ENCODE data around the gene TMPRSS11F.

Gene TMPRSS11F

GRCh38 chr4:68167166-68167565 lies 37.5 kb upstream of the TMPRSS11F start:
- ChIA-PET POLR2A (no interaction called here), CTCF (no interaction called here)
- TF ChIP-seq TARDBP (IDR thresholded peaks at IDR 0.05) (no peak), SUZ12 (IDR thresholded peaks at IDR 0.05) (no peak), FOXM1 (IDR thresholded peaks at IDR 0.05; ENCODE audit: borderline replicate concordance) (no peak), ZNF384 (IDR thresholded peaks at IDR 0.05) (no peak), FOXA1 (IDR thresholded peaks at IDR 0.05) (no peak), PKNOX1 (IDR thresholded peaks at IDR 0.05) (no peak), ELF4 (IDR thresholded peaks at IDR 0.05) (no peak), CTBP1 (IDR thresholded peaks at IDR 0.05; ENCODE audit: borderline replicate concordance) (no peak)
- DNase-seq (ENCODE audit: extremely low spot score) = no peak

GRCh38 chr4:68163754-68164153 lies 34.1 kb upstream of the TMPRSS11F start:
- ChIA-PET POLR2A (no interaction called here), CTCF (no interaction called here)
- TF ChIP-seq ZNF384 (IDR thresholded peaks at IDR 0.05) (no peak), NFRKB (IDR thresholded peaks at IDR 0.05) (no peak), FOXM1 (IDR thresholded peaks at IDR 0.05; ENCODE audit: borderline replicate concordance) (no peak), FOXA1 (IDR thresholded peaks at IDR 0.05) (no peak), BHLHE40 (IDR thresholded peaks at IDR 0.05; ENCODE audit: borderline replicate concordance) (no peak), FOXK2 (IDR thresholded peaks at IDR 0.05) (no peak), L3MBTL2 (conservative IDR thresholded peaks at IDR 0.05) (no peak), SUZ12 (IDR thresholded peaks at IDR 0.05) (no peak), PKNOX1 (IDR thresholded peaks at IDR 0.05) (no peak), TARDBP (IDR thresholded peaks at IDR 0.05) (no peak)
- DNase-seq (ENCODE audit: extremely low spot score) = no peak

GRCh38 chr4:68162196-68162595 lies 32.5 kb upstream of the TMPRSS11F start:
- ChIA-PET POLR2A (no interaction called here), CTCF (no interaction called here)
- no peak for TF ChIP-seq ZNF384 (IDR thresholded peaks at IDR 0.05)
- TF ChIP-seq ELF4 (IDR thresholded peaks at IDR 0.05) = no peak
- TF ChIP-seq CTBP1 (IDR thresholded peaks at IDR 0.05; ENCODE audit: borderline replicate concordance) = no peak
- TF ChIP-seq LEF1 (IDR thresholded peaks at IDR 0.05; ENCODE audit: borderline replicate concordance) = no peak
- no peak for TF ChIP-seq HDGF (IDR thresholded peaks at IDR 0.05; ENCODE audit: borderline replicate concordance)
- no peak for TF ChIP-seq FOXK2 (IDR thresholded peaks at IDR 0.05)
- no peak for DNase-seq (ENCODE audit: extremely low spot score)

GRCh38 chr4:68152411-68152810 lies 22.7 kb upstream of the TMPRSS11F start:
- CTCF ChIA-PET = no interaction called here
- no peak for DNase-seq (ENCODE audit: extremely low spot score)
- TF ChIP-seq NFRKB (IDR thresholded peaks at IDR 0.05) (no peak), PKNOX1 (IDR thresholded peaks at IDR 0.05) (no peak), ARNT (IDR thresholded peaks at IDR 0.05) (no peak), ELF4 (IDR thresholded peaks at IDR 0.05) (no peak), BHLHE40 (IDR thresholded peaks at IDR 0.05; ENCODE audit: borderline replicate concordance) (no peak), LEF1 (IDR thresholded peaks at IDR 0.05; ENCODE audit: borderline replicate concordance) (no peak), SP1 (IDR thresholded peaks at IDR 0.05) (no peak), SUZ12 (IDR thresholded peaks at IDR 0.05) (no peak), HDGF (IDR thresholded peaks at IDR 0.05; ENCODE audit: borderline replicate concordance) (no peak), ZNF384 (IDR thresholded peaks at IDR 0.05) (no peak), TARDBP (IDR thresholded peaks at IDR 0.05) (no peak), FOXK2 (IDR thresholded peaks at IDR 0.05) (no peak), L3MBTL2 (conservative IDR thresholded peaks at IDR 0.05) (no peak), FOXA1 (IDR thresholded peaks at IDR 0.05) (no peak), FOXM1 (IDR thresholded peaks at IDR 0.05; ENCODE audit: borderline replicate concordance) (no peak), CTBP1 (IDR thresholded peaks at IDR 0.05; ENCODE audit: borderline replicate concordance) (no peak)
- POLR2A ChIA-PET = no interaction called here

GRCh38 chr4:68148800-68149685 lies 19.4 kb upstream of the TMPRSS11F start:
- TF ChIP-seq NFRKB (IDR thresholded peaks at IDR 0.05) = no peak
- no peak for TF ChIP-seq FOXM1 (IDR thresholded peaks at IDR 0.05; ENCODE audit: borderline replicate concordance)
- no peak for TF ChIP-seq L3MBTL2 (conservative IDR thresholded peaks at IDR 0.05)
- TF ChIP-seq TARDBP (IDR thresholded peaks at IDR 0.05) = no peak
- no peak for TF ChIP-seq SUZ12 (IDR thresholded peaks at IDR 0.05)
- TF ChIP-seq PKNOX1 (IDR thresholded peaks at IDR 0.05) = no peak
- no peak for TF ChIP-seq ZNF384 (IDR thresholded peaks at IDR 0.05)
- TF ChIP-seq ELF4 (IDR thresholded peaks at IDR 0.05) = no peak
- no peak for TF ChIP-seq ARNT (IDR thresholded peaks at IDR 0.05)
- TF ChIP-seq SP1 (IDR thresholded peaks at IDR 0.05) = no peak
- no peak for TF ChIP-seq FOXK2 (IDR thresholded peaks at IDR 0.05)
- TF ChIP-seq CTBP1 (IDR thresholded peaks at IDR 0.05; ENCODE audit: borderline replicate concordance) = no peak
- no peak for TF ChIP-seq BHLHE40 (IDR thresholded peaks at IDR 0.05; ENCODE audit: borderline replicate concordance)
- no peak for TF ChIP-seq LEF1 (IDR thresholded peaks at IDR 0.05; ENCODE audit: borderline replicate concordance)
- no peak for TF ChIP-seq HDGF (IDR thresholded peaks at IDR 0.05; ENCODE audit: borderline replicate concordance)
- DNase-seq (ENCODE audit: extremely low spot score) = no peak
- ChIA-PET POLR2A (no interaction called here), CTCF (no interaction called here)
